K562 (cell line): ENCODE data around the gene GOLGA6D. TPM values are rescaled to one million over a fixed set of nuclear protein-coding genes. Genes with fewer than 3 reads are reported as not detected.
A peak's percentile ranks its signal among the peaks of the same experiment; 100 is the strongest.
"Not testable (repeated sequence)": the region's sequence is repeated elsewhere in the genome, so short reads cannot be mapped to it uniquely, and the experiment has no call there.

Experiments used
- ATAC-seq: fragments of 200-7000 bp; cut with Tn5 transposase; 3 replicates; pipeline ENCODE4 v1.9.1; 2020; ENCODE audit warnings: moderate library complexity
- BruUV-seq: library from RNA; stranded (reverse); fragments of 400-500 nt; replicated peaks from 2 replicates; lab custom pipeline; 2021; lab: Mats Ljungman, UMichigan
- CTCF ChIA-PET: fragments of 300-600 bp; formaldehyde crosslinking; extraction: SDS; loops from one replicate; lab custom pipeline; 2021; ENCODE audit warnings: low intra/inter-chr PET ratio; lab: Yijun Ruan, JAX
- POLR2A ChIA-PET: fragments of 300-600, 350-650 bp; sonication (Branson Sonifier 250); formaldehyde crosslinking; extraction: SDS; loops from one replicate; lab custom pipeline; 2021; ENCODE audit warnings: antibody characterized with exemption, inconsistent platforms; lab: Yijun Ruan, JAX
- DNase-seq, 4 experiments: peaks; one replicate each; pipeline versions ENCODE4 v3.0.0 to v3.0.0-alpha.2; 2011 to 2018; ENCODE audit warnings: low spot score in 3 of 4, mixed read lengths in 3 of 4; ENCODE audit errors: extremely low read depth in 1 of 4
- FAIRE-seq: peaks from 2 replicates; lab custom pipeline; 2011; peaks lifted over from hg19 to GRCh38; lab: Jason Lieb, UNC
- H2AFZ ChIP-seq: 2 replicates; pipeline ENCODE4 v1.6.0; 2011; ENCODE audit warnings: low read depth, low read length, control low read depth, inconsistent platforms
- H3K27ac ChIP-seq: fragments of 200-600 bp; 3 replicates; pipeline ENCODE4 v1.8.0; 2011; ENCODE audit warnings: low read depth, mild to moderate bottlenecking, control low read depth, inconsistent platforms, low read length, moderate library complexity, mixed read lengths; ENCODE audit errors: extremely low read depth
- H3K27me3 ChIP-seq, 2 experiments: fragments of 300-600 bp in 1 of 2; 2 replicates in 1 of 2; 3 replicates in 1 of 2; pipeline versions ENCODE4 v1.6.0 to v1.8.0; 2011; ENCODE audit warnings: inconsistent platforms in 2 of 2, low read length in 2 of 2, mild to moderate bottlenecking in 1 of 2, mixed read lengths in 1 of 2, moderate library complexity in 1 of 2; ENCODE audit not compliant: control insufficient read depth in 2 of 2, insufficient read depth in 2 of 2
- H3K36me3 ChIP-seq: fragments of 300-600 bp; 3 replicates; pipeline ENCODE4 v1.8.0; 2011; ENCODE audit warnings: mild to moderate bottlenecking, low read length, inconsistent platforms; ENCODE audit not compliant: control insufficient read depth, insufficient read depth
- H3K4me1 ChIP-seq, 2 experiments: fragments of 200-600 bp in 1 of 2; replicated peaks in 1 of 2; 2 replicates in 1 of 2; 3 replicates in 1 of 2; pipeline versions ENCODE4 v1.5.1 to v1.8.0; 2011; ENCODE audit warnings: inconsistent platforms in 2 of 2, low read length in 2 of 2, mild to moderate bottlenecking in 1 of 2, mixed read lengths in 1 of 2, moderate library complexity in 1 of 2; ENCODE audit not compliant: control insufficient read depth in 2 of 2, insufficient read depth in 2 of 2
- H3K4me2 ChIP-seq: 2 replicates; pipeline ENCODE4 v1.6.1; 2011; ENCODE audit warnings: low read length, control low read depth, inconsistent platforms, mixed read lengths; ENCODE audit not compliant: insufficient read depth
- H3K4me3 ChIP-seq: fragments of 200-600 bp; sonication (generic), shearing (Covaris generic); 2 replicates; pipeline ENCODE4 v1.5.1; 2016; ENCODE audit warnings: control low read depth, inconsistent platforms
- H3K79me2 ChIP-seq: fragments of 200-600 bp; 3 replicates; pipeline ENCODE4 v1.8.0; 2011; ENCODE audit warnings: low read length, inconsistent platforms; ENCODE audit not compliant: control insufficient read depth, insufficient read depth
- H3K9ac ChIP-seq, 2 experiments: 2 replicates each; pipeline versions ENCODE4 v1.6.0 to v1.6.1; 2011; ENCODE audit warnings: low read depth in 2 of 2, low read length in 2 of 2, control low read depth in 1 of 2, inconsistent platforms in 1 of 2, mild to moderate bottlenecking in 1 of 2, mixed read lengths in 1 of 2; ENCODE audit not compliant: insufficient read depth in 1 of 2
- H3K9me1 ChIP-seq: one replicate; pipeline ENCODE4 v1.6.0; 2011; ENCODE audit warnings: inconsistent platforms, mild to moderate bottlenecking, low read length, moderate library complexity; ENCODE audit not compliant: control insufficient read depth, insufficient read depth
- H3K9me3 ChIP-seq: replicated peaks from 2 replicates; pipeline ENCODE4 v1.5.1; 2011; ENCODE audit warnings: low read depth, low read length, inconsistent platforms; ENCODE audit not compliant: control insufficient read depth, insufficient read depth
- H4K20me1 ChIP-seq: replicated peaks from 2 replicates; pipeline ENCODE4 v1.6.1; 2011; ENCODE audit warnings: low read length, inconsistent platforms, mixed read lengths; ENCODE audit not compliant: control insufficient read depth, insufficient read depth
- CTCF ChIP-seq, 3 experiments: IDR thresholded peaks in 2 of 3; conservative IDR thresholded peaks in 1 of 3; 2 replicates each; pipeline ENCODE4 v1.5.1; 2011 to 2012; ENCODE audit warnings: low read length in 3 of 3, mild to moderate bottlenecking in 3 of 3, control low read depth in 2 of 3, improper control_type of control experiment in 1 of 3, inconsistent platforms in 1 of 3, low read depth in 1 of 3, mixed read lengths in 1 of 3, moderate library complexity in 1 of 3; ENCODE audit not compliant: insufficient read depth in 2 of 3
- WGBS: fragments of 100-300 bp; shearing (Covaris generic); methylation state at CpG from one replicate; pipeline ENCODE4 v1.1.6; 2016; ENCODE audit warnings: low coverage, mixed read lengths; ENCODE audit not compliant: insufficient coverage; ENCODE audit errors: missing lambda C conversion rate; 5-methylcytosine and 5-hydroxymethylcytosine counted together
- in situ Hi-C: fragments of 300-500 bp; cut with MboI; formaldehyde crosslinking; loops from 4 replicates; pipeline ENCODE4 v1.15.0; 2018; ENCODE audit warnings: inconsistent platforms, mixed read lengths
- intact Hi-C: fragments of 100-400 bp; cut with micrococcal nuclease; formaldehyde crosslinking; loops from 2 replicates; pipeline ENCODE4 v1.14.2; 2022
- polyA plus RNA-seq, 8 experiments: library from polyadenylated mRNA; depleted of rRNA in 4 of 8; stranded (reverse) in 5 of 8; unstranded in 3 of 8; fragments of >200 nt; fragmentation: Nextera tagmentation in 2 of 8; fragmentation: Illumina TruSeq in 1 of 8; extraction: Ambion mirVana in 2 of 8; extraction: Trizol in 1 of 8; gene quantifications; 2 replicates each; pipeline versions ENCODE4 v1.2.1 to v1.2.3, GENCODE V29; 2011 to 2014; ENCODE audit warnings: inconsistent platforms in 1 of 8, missing spikeins in 1 of 8
- total RNA-seq, 7 experiments: library from RNA; depleted of rRNA in 6 of 7; stranded (reverse); fragments of >200 nt in 6 of 7; fragmentation: Illumina TruSeq in 2 of 7; extraction: Trizol in 2 of 7; gene quantifications; 2 replicates each; pipeline versions ENCODE4 v1.2.1 to v1.2.3, GENCODE V29; 2011 to 2021; ENCODE audit warnings: low replicate concordance in 1 of 7

The GOLGA6D gene
- total and polyA plus RNA-seq, 9 of the 15 experiments (the other 6 are each of a cell fraction or from before 2014, with no cell fraction given): not detected

GRCh38 chr15:75298541-75299310 is 16.1 kb downstream of the GOLGA6D start:
- CTCF ChIA-PET, H3K9me3 ChIP-seq, H3K4me2 ChIP-seq, H3K4me3 ChIP-seq, H3K79me2 ChIP-seq, H3K9ac ChIP-seq, H2AFZ ChIP-seq, H4K20me1 ChIP-seq, POLR2A ChIA-PET, H3K9me1 ChIP-seq, H3K4me1 ChIP-seq, H3K27ac ChIP-seq, DNase-seq, BruUV-seq, H3K36me3 ChIP-seq, intact Hi-C loops: not testable (repeated sequence)
- H3K27me3 ChIP-seq: peaks cover 4 to 10% of the 10 kb centered on the region in 2 experiments; a peak in 4 of 5 replicates
- FAIRE-seq: peak; percentile 85
- in situ Hi-C loops: loop anchor here (25.0 kb wide), 3 partner anchors 961 to 1336 kb away; partner anchors contain the start of gene ISLR2
- WGBS: 19% methylated on average over 4 of the region's 13 CpGs
- ATAC-seq: peak; percentile 99

- H2AFZ ChIP-seq, H3K79me2 ChIP-seq, H4K20me1 ChIP-seq, H3K9me1 ChIP-seq, H3K4me2 ChIP-seq, H3K9me3 ChIP-seq, H3K36me3 ChIP-seq, intact Hi-C loops, DNase-seq, POLR2A ChIA-PET, H3K4me3 ChIP-seq, CTCF ChIA-PET, H3K9ac ChIP-seq, FAIRE-seq, H3K27ac ChIP-seq, H3K4me1 ChIP-seq: not testable (repeated sequence)
- 8% methylated on average over 5 of the region's 6 CpGs for WGBS
- in situ Hi-C loops: loop anchor here (25.0 kb wide), 3 partner anchors 962 to 1337 kb away; partner anchors contain the start of gene ISLR2
- H3K27me3 ChIP-seq: peaks cover 4 to 14% of the 10 kb centered on the region in 2 experiments; a peak in 4 of 5 replicates
- peak; percentile 37 to 54 (median 41); a peak in 5 of 6 replicates for TF ChIP-seq CTCF (IDR thresholded peaks at IDR 0.05 in 2 of 3, conservative IDR thresholded peaks at IDR 0.05 in 1 of 3; ENCODE audit: insufficient read depth in 2 of 3, low read depth in 1 of 3, low read length in 3 of 3)
- TF ChIP-seq, all 486 proteins: peak for 1; not testable (repeated sequence) for 485
- BruUV-seq: not testable (repeated sequence)
- peak; percentile 99 for ATAC-seq
Observed at GRCh38 chr15:75299311-75299688, 16.7 kb downstream of the GOLGA6D start.

- FAIRE-seq, H3K9ac ChIP-seq, ATAC-seq, H3K27ac ChIP-seq, H3K9me1 ChIP-seq, H3K36me3 ChIP-seq, DNase-seq, H4K20me1 ChIP-seq, H3K4me2 ChIP-seq, H2AFZ ChIP-seq, H3K4me1 ChIP-seq, BruUV-seq, H3K9me3 ChIP-seq, H3K4me3 ChIP-seq, intact Hi-C loops, CTCF ChIA-PET, H3K79me2 ChIP-seq: not testable (repeated sequence)
- 5% methylated on average over 4 of the region's 6 CpGs for WGBS
- in situ Hi-C loops: loop anchor here (10.0 kb wide), 1 partner anchor 1235 kb away; no protein-coding TSS in a partner anchor
- H3K27me3 ChIP-seq: peaks cover 8 to 19% of the 10 kb centered on the region in 2 experiments; a peak in 4 of 5 replicates
- POLR2A ChIA-PET: interaction anchor here (1.1 kb wide), 1 partner anchor 381 kb away, joined by 3 read pairs; no protein-coding TSS in a partner anchor
Observed at GRCh38 chr15:75300026-75300425, 17.4 kb downstream of the GOLGA6D start.
